Fibroblast of peridontal ligament (primary cell): ENCODE data around the gene SFSWAP.
"Not testable (repeated sequence)": the region's sequence is repeated elsewhere in the genome, so short reads cannot be mapped to it uniquely, and the experiment has no call there.

Experiments used
- DNase-seq: peaks from one replicate; pipeline ENCODE4 v3.0.0-alpha.2; 2010; ENCODE audit errors: extremely low read depth

The SFSWAP gene

GRCh38 chr12:131759176-131759575, 48.3 kb downstream of the SFSWAP start:
- DNase-seq = no peak

- no peak for DNase-seq
Measured at GRCh38 chr12:131761638-131762037, 50.7 kb downstream of the SFSWAP start.

GRCh38 chr12:131764738-131765137, 53.8 kb downstream of the SFSWAP start:
- DNase-seq = peak; percentile 76

- DNase-seq = peak; percentile 23
Measured at GRCh38 chr12:131765961-131766360, 55.1 kb downstream of the SFSWAP start.

- peak; percentile 20 for DNase-seq
Measured at GRCh38 chr12:131766382-131767107, 55.7 kb downstream of the SFSWAP start.

GRCh38 chr12:131770120-131770519, 59.2 kb downstream of the SFSWAP start:
- no peak for DNase-seq

GRCh38 chr12:131771965-131772364, 61.1 kb downstream of the SFSWAP start:
- DNase-seq = no peak

GRCh38 chr12:131773582-131774221, 62.8 kb downstream of the SFSWAP start:
- no peak for DNase-seq

- DNase-seq = no peak
Measured at GRCh38 chr12:131774576-131775391, 63.9 kb downstream of the SFSWAP start.

- DNase-seq = no peak
Measured at GRCh38 chr12:131775392-131776236, 64.7 kb downstream of the SFSWAP start.

- no peak for DNase-seq
Measured at GRCh38 chr12:131776237-131776889, 65.5 kb downstream of the SFSWAP start.

GRCh38 chr12:131777269-131777668, 66.4 kb downstream of the SFSWAP start:
- DNase-seq = not testable (repeated sequence)

- no peak for DNase-seq
Measured at GRCh38 chr12:131779027-131779426, 68.1 kb downstream of the SFSWAP start.

- DNase-seq = peak; percentile 66
Measured at GRCh38 chr12:131782061-131782460, 71.2 kb downstream of the SFSWAP start.

- peak; percentile 86 for DNase-seq
Measured at GRCh38 chr12:131783915-131784541, 73.1 kb downstream of the SFSWAP start.

- DNase-seq = peak; percentile 25
Measured at GRCh38 chr12:131784909-131785762, 74.2 kb downstream of the SFSWAP start.

GRCh38 chr12:131785763-131786330, 75.0 kb downstream of the SFSWAP start:
- no peak for DNase-seq

GRCh38 chr12:131786331-131786730, 75.4 kb downstream of the SFSWAP start:
- no peak for DNase-seq

GRCh38 chr12:131787143-131787660, 76.3 kb downstream of the SFSWAP start:
- DNase-seq = no peak
